ENCODE measurements around the gene NPRL2. TPM values are rescaled to one million over a fixed set of nuclear protein-coding genes. Genes with fewer than 3 reads are reported as not detected.

The NPRL2 gene
- total and polyA plus RNA-seq, 2 of the 13 experiments (the other 11 are each of a cell fraction or from before 2014, with no cell fraction given) = 30.6 to 51.4 TPM

- TF ChIP-seq NFAT5 (CRISPR knock-in tag; IDR thresholded peaks at IDR 0.05) = no peak; the same call in 1 of the 2 replicates
- TF ChIP-seq FLYWCH1 (CRISPR knock-in tag; IDR thresholded peaks at IDR 0.05) = no peak
- peak; percentile 82; the same call in 1 of the 2 replicates for TF ChIP-seq FIP1L1 (IDR thresholded peaks at IDR 0.05; ENCODE audit: borderline replicate concordance, insufficient read depth, low read depth, low read length)
- 0 out of 2 replicates have a peak, but pooled peaks have one; percentile 27 for TF ChIP-seq ZNF180 (CRISPR knock-in tag; IDR thresholded peaks at IDR 0.05; ENCODE audit: borderline replicate concordance, low read depth)
- no peak for TF ChIP-seq PHB2 (IDR thresholded peaks at IDR 0.05; ENCODE audit: partially characterized antibody)
- no peak for TF ChIP-seq ZNF280D (CRISPR knock-in tag; IDR thresholded peaks at IDR 0.05)
- TF ChIP-seq ZNF530 (CRISPR knock-in tag; IDR thresholded peaks at IDR 0.05; ENCODE audit: low read depth) = no peak
- no peak for TF ChIP-seq EEA1 (CRISPR knock-in tag; IDR thresholded peaks at IDR 0.05; ENCODE audit: borderline replicate concordance)
- peak; percentile 50; the same call in 1 of the 2 replicates for TF ChIP-seq ZNF501 (CRISPR knock-in tag; IDR thresholded peaks at IDR 0.05)
- no peak for TF ChIP-seq ZFP36L2 (CRISPR knock-in tag; IDR thresholded peaks at IDR 0.05)
- no peak for TF ChIP-seq PLRG1 (conservative IDR thresholded peaks at IDR 0.05)
- TF ChIP-seq POLR2AphosphoS2 (IDR thresholded peaks at IDR 0.05; ENCODE audit: low read depth, low read length) = no peak
- TF ChIP-seq NFIB (CRISPR knock-in tag; IDR thresholded peaks at IDR 0.05; ENCODE audit: borderline replicate concordance) = no peak
- TF ChIP-seq PRDM15 (CRISPR knock-in tag; IDR thresholded peaks at IDR 0.05) = no peak
- TF ChIP-seq CC2D1A (CRISPR knock-in tag; IDR thresholded peaks at IDR 0.05) = no peak
- no peak for TF ChIP-seq MAFF (IDR thresholded peaks at IDR 0.05; ENCODE audit: low read depth, low read length)
- TF ChIP-seq NR2F1 (CRISPR knock-in tag; IDR thresholded peaks at IDR 0.05) = no peak
- TF ChIP-seq FOXK2 (IDR thresholded peaks at IDR 0.05) = no peak
Measured at GRCh38 chr3:50298836-50299637, 51.5 kb downstream of the NPRL2 start, which contains the start of the genes HYAL3 and NAA80 (continued).

Measured in HepG2 (cell line).